Thyroid gland (tissue), 4 donors: ENCODE data around the gene VSTM2B. TPM values are rescaled to one million over a fixed set of nuclear protein-coding genes. Genes with fewer than 3 reads are reported as not detected.

Experiments used
- DNase-seq, 2 donors: peaks; one replicate each; pipeline ENCODE4 v3.0.0-alpha.2; 2019
- H3K27ac ChIP-seq, 3 donors: fragments of 200-600 bp; sonication (generic); 1 replicate in 2 of 3; 2 replicates in 1 of 3; pipeline ENCODE4 v1.5.1; 2016 to 2019; ENCODE audit warnings: mild to moderate bottlenecking in 1 of 3, moderate library complexity in 1 of 3
- H3K27me3 ChIP-seq: fragments of 200-600 bp; sonication (generic); one replicate; pipeline ENCODE4 v1.5.1; 2019
- H3K36me3 ChIP-seq, 2 donors: fragments of 200-600 bp; sonication (generic); one replicate each; pipeline ENCODE4 v1.5.1; 2016 to 2019
- H3K4me1 ChIP-seq, 2 donors: fragments of 200-600 bp; sonication (generic); one replicate each; pipeline ENCODE4 v1.5.1; 2017 to 2019
- H3K4me3 ChIP-seq, 3 donors: fragments of 200-600 bp; sonication (generic); replicated peaks in 1 of 3; 1 replicate in 2 of 3; 2 replicates in 1 of 3; pipeline ENCODE4 v1.5.1; 2016; ENCODE audit warnings: mild to moderate bottlenecking in 1 of 3
- H3K9me3 ChIP-seq: fragments of 200-600 bp; sonication (generic); one replicate; pipeline ENCODE4 v1.5.1; 2017
- CTCF ChIP-seq, 6 experiments: fragments of 200-600 bp in 3 of 6; fragments of 450-650 bp in 3 of 6; sonication (generic) in 3 of 6; IDR thresholded peaks; one replicate each; pipeline ENCODE4 v1.5.1; 2016 to 2019; ENCODE audit warnings: antibody characterized with exemption in 6 of 6, mild to moderate bottlenecking in 2 of 6, inconsistent platforms in 1 of 6, moderate library complexity in 1 of 6
- POLR2A ChIP-seq, 2 donors: fragments of 450-650 bp; IDR thresholded peaks; one replicate each; pipeline ENCODE4 v1.6.1; 2017; ENCODE audit warnings: antibody characterized with exemption in 2 of 2, mild to moderate bottlenecking in 2 of 2, moderate library complexity in 1 of 2
- WGBS, 2 donors: methylation state at CpG; one replicate each; pipeline ENCODE4 v1.1.5; 2017; 5-methylcytosine and 5-hydroxymethylcytosine counted together
- intact Hi-C: fragments of 100-400 bp; cut with DNase I; formaldehyde crosslinking; loops from one replicate; pipeline ENCODE4 v1.15.1; 2023
- total RNA-seq, 4 donors: library from RNA; depleted of rRNA; stranded (reverse); fragments of >200 nt; gene quantifications; one replicate each; pipeline ENCODE4 v1.2.3, GENCODE V29; 2016

Gene VSTM2B
- total RNA-seq, 4 donors from 2014 or later, result not detected

GRCh38 chr19:29509456-29509855 is 16.3 kb upstream of the VSTM2B start:
- intact Hi-C loops, result no loop called here
- no peak overlapping the region for H3K4me3 ChIP-seq
- no peaks in the 10 kb centered on the region for H3K27me3 ChIP-seq
- no peaks in the 10 kb centered on the region for H3K36me3 ChIP-seq
- no peaks in the 10 kb centered on the region for H3K9me3 ChIP-seq
- no peak for TF ChIP-seq CTCF (IDR thresholded peaks at IDR 0.05)
- no peak for TF ChIP-seq POLR2A (IDR thresholded peaks at IDR 0.05)
- no peaks in the 10 kb centered on the region for H3K4me1 ChIP-seq
- WGBS, 2 donors, result 81 to 85% methylated on average over 8 of the region's 8 CpGs
- no peak for DNase-seq
- H3K27ac ChIP-seq, result no peak overlapping the region

DNA sequence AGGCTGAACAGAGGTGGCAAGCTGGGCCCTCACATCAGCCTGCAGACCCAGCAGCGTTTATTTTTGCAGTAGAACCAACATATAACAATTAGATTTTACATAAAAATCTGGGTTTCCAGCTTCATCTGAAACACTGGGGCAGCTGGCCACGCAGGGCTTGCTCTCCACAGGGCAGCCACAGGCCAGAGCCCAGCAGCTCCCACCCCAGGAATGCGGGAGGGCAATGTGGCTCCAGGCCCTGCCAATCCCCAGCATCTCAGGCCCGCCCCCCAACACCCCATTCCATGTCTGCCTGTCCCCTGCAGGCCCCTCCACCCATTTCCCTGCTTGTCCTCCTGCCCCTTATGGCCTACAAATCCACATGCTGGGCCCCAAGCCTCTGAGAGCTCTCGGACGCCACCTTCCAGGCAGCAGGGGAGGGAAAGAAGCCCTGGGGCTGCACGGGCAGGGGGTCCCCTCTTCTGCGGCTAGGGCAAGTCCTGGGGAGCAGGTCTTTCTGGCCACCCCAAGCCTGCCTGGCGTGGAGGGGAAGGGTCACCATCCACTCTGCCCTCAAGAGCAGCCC is 15.0 kb upstream of the VSTM2B start:
- DNase-seq, result no peak
- Histone ChIP-seq H3K27ac (no peak overlapping the region), H3K27me3 (no peaks in the 10 kb centered on the region), H3K9me3 (no peaks in the 10 kb centered on the region), H3K4me1 (no peaks in the 10 kb centered on the region), H3K36me3 (no peaks in the 10 kb centered on the region), H3K4me3 (no peak overlapping the region)
- WGBS, 2 donors, result 61 to 77% methylated on average over 6 to 9 of the region's 9 CpGs
- TF ChIP-seq POLR2A (IDR thresholded peaks at IDR 0.05), result no peak
- TF ChIP-seq CTCF (IDR thresholded peaks at IDR 0.05), result no peak
- intact Hi-C loops, result no loop called here

DNA sequence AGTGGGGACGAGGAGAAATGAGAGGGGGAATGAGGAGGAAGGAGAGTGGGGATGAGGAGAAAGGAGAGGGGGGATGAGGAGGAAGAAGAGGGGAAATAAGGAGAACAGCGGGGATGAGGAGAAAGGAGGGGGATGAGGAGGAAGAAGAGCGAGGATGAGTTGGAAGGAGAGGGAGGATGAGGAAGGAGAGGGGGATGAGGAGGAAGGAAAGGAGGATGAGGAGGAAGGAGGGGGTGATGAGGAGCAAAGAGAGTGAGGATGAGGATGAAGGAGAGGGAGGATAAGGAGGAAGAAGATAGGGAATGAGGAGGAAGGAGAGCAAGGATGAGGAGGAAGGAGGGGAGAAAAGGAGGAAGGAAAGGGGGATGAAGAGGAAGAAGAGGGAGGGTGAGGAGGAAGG is 14.0 kb upstream of the VSTM2B start:
- no peaks in the 10 kb centered on the region for H3K36me3 ChIP-seq
- no peak for DNase-seq
- no peaks in the 10 kb centered on the region for H3K9me3 ChIP-seq
- no peak for TF ChIP-seq CTCF (IDR thresholded peaks at IDR 0.05)
- TF ChIP-seq POLR2A (IDR thresholded peaks at IDR 0.05), result no peak
- WGBS, 2 donors, result 68 to 72% methylated on average over 3 of the region's 3 CpGs
- no peak overlapping the region for H3K4me3 ChIP-seq
- H3K4me1 ChIP-seq, result no peaks in the 10 kb centered on the region
- intact Hi-C loops, result no loop called here
- H3K27ac ChIP-seq, result no peak overlapping the region
- no peaks in the 10 kb centered on the region for H3K27me3 ChIP-seq

GRCh38 chr19:29512748-29513147 is 13.0 kb upstream of the VSTM2B start:
- Histone ChIP-seq H3K36me3 (no peaks in the 10 kb centered on the region), H3K27me3 (no peaks in the 10 kb centered on the region), H3K27ac (no peak overlapping the region), H3K9me3 (no peaks in the 10 kb centered on the region), H3K4me1 (no peaks in the 10 kb centered on the region), H3K4me3 (no peak overlapping the region)
- TF ChIP-seq CTCF (IDR thresholded peaks at IDR 0.05) (no peak), POLR2A (IDR thresholded peaks at IDR 0.05) (no peak)
- intact Hi-C loops, result no loop called here
- no peak for DNase-seq
- WGBS, 2 donors, result 53 to 84% methylated on average over 1 of the region's 1 CpG

DNA sequence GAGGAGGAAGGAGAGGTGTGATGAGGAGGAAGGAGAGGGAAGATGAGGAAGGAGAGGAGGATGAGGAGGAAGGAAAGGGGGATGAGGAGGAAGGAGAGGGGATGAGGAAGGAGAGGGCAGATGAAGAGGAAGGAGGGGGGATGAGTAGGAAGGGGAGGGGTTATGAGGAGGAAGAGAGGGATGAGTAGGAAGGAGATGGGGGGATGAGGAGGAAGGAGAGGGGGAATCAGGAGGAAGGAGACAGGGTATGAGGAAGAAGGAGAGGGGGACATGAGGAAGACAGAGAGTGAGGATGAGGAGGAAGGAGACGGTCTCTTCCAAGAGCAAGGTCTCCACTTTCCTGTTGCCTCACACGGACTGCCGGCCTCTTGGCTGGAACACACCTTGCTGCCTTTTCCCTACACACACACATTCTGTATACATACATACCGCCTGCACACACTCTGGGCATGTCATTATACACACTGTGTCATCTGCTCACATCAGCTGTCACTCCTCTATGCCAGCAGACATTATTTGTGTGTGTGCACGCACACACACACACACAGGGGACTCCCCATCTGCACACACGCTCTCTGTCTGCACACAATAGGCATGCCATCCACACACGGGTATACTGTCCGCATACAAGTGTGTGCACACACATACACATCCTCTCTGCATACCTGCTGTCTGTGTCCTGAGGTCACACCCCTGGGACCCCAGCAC is 11.1 kb upstream of the VSTM2B start:
- Histone ChIP-seq H3K4me3 (no peak overlapping the region), H3K4me1 (no peaks in the 10 kb centered on the region), H3K9me3 (no peaks in the 10 kb centered on the region), H3K27ac (no peak overlapping the region), H3K27me3 (no peaks in the 10 kb centered on the region), H3K36me3 (no peaks in the 10 kb centered on the region)
- WGBS, 2 donors, result 76 to 79% methylated on average over 8 of the region's 8 CpGs
- intact Hi-C loops, result no loop called here
- TF ChIP-seq POLR2A (IDR thresholded peaks at IDR 0.05), result no peak
- no peak for TF ChIP-seq CTCF (IDR thresholded peaks at IDR 0.05)
- no peak for DNase-seq
